Left colon (tissue), 2 donors: ENCODE results near the gene UBQLN1. TPM values are rescaled to one million over a fixed set of nuclear protein-coding genes. Genes with fewer than 3 reads are reported as not detected.

Experiments
- ATAC-seq: fragments of 200-7000 bp; cut with Tn5 transposase; one replicate; pipeline ENCODE4 v1.9.1; 2020; ENCODE audit warnings: mild to moderate bottlenecking, moderate library complexity
- DNase-seq, 2 donors: peaks; one replicate each; pipeline ENCODE4 v3.0.0-alpha.2; 2020
- intact Hi-C, 2 donors: fragments of 100-400 bp; cut with DNase I in 1 of 2; cut with micrococcal nuclease in 1 of 2; formaldehyde crosslinking; loops; one replicate each; pipeline versions ENCODE4 v1.11.2 to v1.14.0; 2022; cut with DNase I, micrococcal nuclease
- total RNA-seq, 2 donors: library from RNA; stranded (reverse); fragmentation: NEBNext Ultra II Directional; extraction: Animal tissue kit (Norgen Biotek cat#: 25700); gene quantifications; one replicate each; pipeline ENCODE4 v1.2.1, GENCODE V29; 2021
- donor health status: DM: no; HTN: no; CAD: no.
- donor health status: DM: yes; HTN: yes; CAD: no.

UBQLN1 gene
- total RNA-seq, 2 donors from 2014 or later = 78.1 to 79.2 TPM

- intact Hi-C loops = no loop called here
- no peak for ATAC-seq
- DNase-seq = no peak
Measured at GRCh38 chr9:83699615-83700014, 8.1 kb downstream of the UBQLN1 start.

- intact Hi-C loops = no loop called here
- ATAC-seq (no peak), DNase-seq (no peak)
Measured at GRCh38 chr9:83698976-83699585, 8.7 kb downstream of the UBQLN1 start.

GRCh38 chr9:83691492-83691891 is 16.3 kb downstream of the UBQLN1 start:
- intact Hi-C loops = no loop called here
- no peak for ATAC-seq
- DNase-seq = no peak

GRCh38 chr9:83688921-83689320 is 18.8 kb downstream of the UBQLN1 start:
- intact Hi-C loops = no loop called here
- DNase-seq (no peak), ATAC-seq (no peak)

- ATAC-seq (no peak), DNase-seq (no peak)
- intact Hi-C loops = no loop called here
Measured at GRCh38 chr9:83681490-83681889, 26.3 kb downstream of the UBQLN1 start.

- DNase-seq (no peak), ATAC-seq (no peak)
- intact Hi-C loops = no loop called here
Measured at GRCh38 chr9:83680233-83680632, 27.5 kb downstream of the UBQLN1 start.

GRCh38 chr9:83677596-83677995 is 30.2 kb downstream of the UBQLN1 start:
- intact Hi-C loops = no loop called here
- ATAC-seq (no peak), DNase-seq (no peak)

GRCh38 chr9:83675466-83675865 is 32.3 kb downstream of the UBQLN1 start:
- DNase-seq (no peak), ATAC-seq (no peak)
- intact Hi-C loops = no loop called here

GRCh38 chr9:83671451-83671850 is 36.3 kb downstream of the UBQLN1 start:
- ATAC-seq = no peak
- DNase-seq = no peak
- intact Hi-C loops = no loop called here

GRCh38 chr9:83670381-83670780 is 37.4 kb downstream of the UBQLN1 start:
- ATAC-seq (no peak), DNase-seq (no peak)
- intact Hi-C loops = no loop called here

- no peak for DNase-seq
- no peak for ATAC-seq
- intact Hi-C loops = no loop called here
Measured at GRCh38 chr9:83669067-83669466, 38.7 kb downstream of the UBQLN1 start.

- no peak for DNase-seq
- ATAC-seq = peak; percentile 68
- intact Hi-C loops = no loop called here
Measured at GRCh38 chr9:83665580-83666200, 42.1 kb downstream of the UBQLN1 start.

GRCh38 chr9:83662933-83663332 is 44.8 kb downstream of the UBQLN1 start:
- DNase-seq (no peak), ATAC-seq (no peak)
- intact Hi-C loops = no loop called here

- intact Hi-C loops = no loop called here
- DNase-seq (no peak), ATAC-seq (no peak)
Measured at GRCh38 chr9:83656952-83657351, 50.8 kb downstream of the UBQLN1 start.

GRCh38 chr9:83656032-83656680 is 51.6 kb downstream of the UBQLN1 start:
- intact Hi-C loops = no loop called here
- DNase-seq (no peak), ATAC-seq (no peak)

- DNase-seq = no peak
Measured at GRCh38 chr9:83655433-83655832, 52.3 kb downstream of the UBQLN1 start.

GRCh38 chr9:83652433-83652832 is 55.3 kb downstream of the UBQLN1 start:
- intact Hi-C loops = no loop called here
- ATAC-seq (no peak), DNase-seq (no peak)

More at GRCh38 chr9:83655433-83655832, 52.3 kb downstream of the UBQLN1 start:
- intact Hi-C loops = no loop called here
- peak; percentile 90 for ATAC-seq

- DNase-seq = no peak
- intact Hi-C loops = no loop called here
- ATAC-seq = no peak
Measured at GRCh38 chr9:83651558-83651957, 56.2 kb downstream of the UBQLN1 start.

GRCh38 chr9:83649515-83649914 is 58.2 kb downstream of the UBQLN1 start:
- intact Hi-C loops = no loop called here
- DNase-seq (no peak), ATAC-seq (peak; percentile 20)

GRCh38 chr9:83649080-83649479 is 58.7 kb downstream of the UBQLN1 start:
- peak; percentile 54 to 79 for DNase-seq
- intact Hi-C loops = no loop called here
- ATAC-seq = peak; percentile 86
